Hepatocyte (in vitro differentiated cells): Measurements from ENCODE around the gene EEPD1.

Source experiments
- EZH2 ChIP-seq: fragments of 200-600 bp; sonication (generic); IDR thresholded peaks from 2 replicates; pipeline ENCODE4 v1.6.1; 2016; ENCODE audit warnings: antibody characterized with exemption, mild to moderate bottlenecking, borderline replicate concordance
- EZH2phosphoT487 ChIP-seq: fragments of 200-600 bp; sonication (generic); IDR thresholded peaks from one replicate; pipeline ENCODE4 v1.6.1; 2018; ENCODE audit warnings: antibody characterized with exemption, mild to moderate bottlenecking, low read depth, moderate library complexity; ENCODE audit not compliant: unreplicated experiment, severe bottlenecking
- TF ChIP-seq, protein P1 (sequence below): fragments of 200-600 bp; sonication (generic); IDR thresholded peaks from 2 replicates; pipeline ENCODE4 v1.5.1; 2016; ENCODE audit warnings: antibody characterized with exemption, mild to moderate bottlenecking; ENCODE audit not compliant: poor library complexity

DNA sequence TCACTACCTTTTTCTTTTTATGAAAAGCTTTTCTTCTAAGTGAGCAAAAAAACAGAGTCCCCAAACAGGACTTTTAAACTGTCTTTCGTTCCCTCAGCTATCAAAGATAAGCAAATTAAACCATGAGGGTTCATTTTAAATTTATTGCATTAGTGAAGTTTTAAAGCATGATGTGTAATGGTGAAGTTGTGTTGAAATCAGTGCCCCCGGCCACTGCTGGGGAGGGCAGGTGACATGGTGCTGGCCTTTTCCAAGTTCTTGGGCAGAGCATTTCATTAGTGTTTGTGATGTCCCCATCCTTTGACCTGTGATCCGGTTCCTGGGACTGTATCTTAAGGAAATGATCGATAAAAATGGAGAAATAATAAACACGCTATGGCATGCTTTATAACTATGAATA, 96.0 kb downstream of the EEPD1 start:
- TF ChIP-seq, protein P1, sequence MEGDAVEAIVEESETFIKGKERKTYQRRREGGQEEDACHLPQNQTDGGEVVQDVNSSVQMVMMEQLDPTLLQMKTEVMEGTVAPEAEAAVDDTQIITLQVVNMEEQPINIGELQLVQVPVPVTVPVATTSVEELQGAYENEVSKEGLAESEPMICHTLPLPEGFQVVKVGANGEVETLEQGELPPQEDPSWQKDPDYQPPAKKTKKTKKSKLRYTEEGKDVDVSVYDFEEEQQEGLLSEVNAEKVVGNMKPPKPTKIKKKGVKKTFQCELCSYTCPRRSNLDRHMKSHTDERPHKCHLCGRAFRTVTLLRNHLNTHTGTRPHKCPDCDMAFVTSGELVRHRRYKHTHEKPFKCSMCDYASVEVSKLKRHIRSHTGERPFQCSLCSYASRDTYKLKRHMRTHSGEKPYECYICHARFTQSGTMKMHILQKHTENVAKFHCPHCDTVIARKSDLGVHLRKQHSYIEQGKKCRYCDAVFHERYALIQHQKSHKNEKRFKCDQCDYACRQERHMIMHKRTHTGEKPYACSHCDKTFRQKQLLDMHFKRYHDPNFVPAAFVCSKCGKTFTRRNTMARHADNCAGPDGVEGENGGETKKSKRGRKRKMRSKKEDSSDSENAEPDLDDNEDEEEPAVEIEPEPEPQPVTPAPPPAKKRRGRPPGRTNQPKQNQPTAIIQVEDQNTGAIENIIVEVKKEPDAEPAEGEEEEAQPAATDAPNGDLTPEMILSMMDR: no peak
- TF ChIP-seq EZH2 (no peak), EZH2phosphoT487 (no peak)
